H7 (cell line): ENCODE results near the gene KLHL17. TPM values are rescaled to one million over a fixed set of nuclear protein-coding genes. Genes with fewer than 3 reads are reported as not detected.

Experiments
- DNase-seq: peaks from one replicate; pipeline ENCODE4 v3.0.0; 2012
- H3K27me3 ChIP-seq: 2 replicates; pipeline ENCODE4 v1.6.0; 2011; ENCODE audit warnings: mild to moderate bottlenecking, low read length; ENCODE audit not compliant: control insufficient read depth, insufficient read depth
- H3K36me3 ChIP-seq: replicated peaks from 2 replicates; pipeline ENCODE4 v1.5.1; 2011; ENCODE audit warnings: low read length; ENCODE audit not compliant: control insufficient read depth, insufficient read depth
- H3K4me3 ChIP-seq: 2 replicates; pipeline ENCODE4 v1.5.1; 2011; ENCODE audit warnings: low read depth, mild to moderate bottlenecking, control low read depth, low read length, moderate library complexity; ENCODE audit not compliant: insufficient read depth
- total RNA-seq: library from RNA; depleted of rRNA; stranded (reverse); fragments of >200 nt; shearing (Covaris generic); gene quantifications from 2 replicates; pipeline ENCODE4 v1.2.3, GENCODE V29; 2014

KLHL17 gene
- total RNA-seq, 1 experiment from 2014 or later: 50.8 TPM

DNA sequence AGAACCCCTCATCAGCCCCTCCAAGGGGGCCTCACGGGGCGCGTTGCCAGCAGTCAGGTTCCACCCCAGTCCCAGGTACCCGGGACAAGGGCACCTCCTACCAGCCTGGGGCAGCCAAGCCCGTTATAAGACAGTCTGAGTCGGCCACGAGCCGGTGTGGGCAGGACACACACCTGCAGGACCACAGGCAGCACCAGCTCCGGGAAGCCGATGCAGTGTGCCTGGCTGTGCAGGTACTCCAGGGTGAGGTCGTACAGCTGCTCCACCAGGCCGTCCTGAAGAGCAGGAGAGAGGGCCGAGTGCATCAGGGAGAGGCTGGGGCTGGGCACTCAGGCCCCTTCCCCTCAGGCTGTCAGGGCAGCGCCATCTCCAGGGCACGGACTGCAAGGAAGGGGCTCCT lies 12.4 kb upstream of the KLHL17 start:
- Histone ChIP-seq H3K36me3 (peaks cover 17% of the 10 kb centered on the region), H3K4me3 (no peak overlapping the region), H3K27me3 (peaks cover 3% of the 10 kb centered on the region)
- no peak for DNase-seq

DNA sequence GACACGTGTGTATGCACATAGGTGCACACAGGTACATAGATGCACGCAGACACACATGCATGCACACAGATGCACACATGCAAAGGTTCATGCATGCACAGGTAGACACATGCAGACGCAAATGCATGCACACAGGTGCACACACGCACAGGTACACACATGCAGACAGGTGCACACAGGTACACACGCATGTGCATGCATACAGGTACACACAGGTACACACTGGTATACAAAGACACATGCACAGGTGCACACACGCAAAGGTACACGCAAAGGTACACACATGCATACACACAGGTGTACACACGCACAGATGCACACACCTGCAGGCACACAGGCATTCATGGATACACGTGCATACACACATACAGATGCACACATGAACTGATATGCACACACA lies 10.1 kb upstream of the KLHL17 start:
- Histone ChIP-seq H3K36me3 (peaks cover 27% of the 10 kb centered on the region), H3K4me3 (no peak overlapping the region), H3K27me3 (no peaks in the 10 kb centered on the region)
- no peak for DNase-seq

DNA sequence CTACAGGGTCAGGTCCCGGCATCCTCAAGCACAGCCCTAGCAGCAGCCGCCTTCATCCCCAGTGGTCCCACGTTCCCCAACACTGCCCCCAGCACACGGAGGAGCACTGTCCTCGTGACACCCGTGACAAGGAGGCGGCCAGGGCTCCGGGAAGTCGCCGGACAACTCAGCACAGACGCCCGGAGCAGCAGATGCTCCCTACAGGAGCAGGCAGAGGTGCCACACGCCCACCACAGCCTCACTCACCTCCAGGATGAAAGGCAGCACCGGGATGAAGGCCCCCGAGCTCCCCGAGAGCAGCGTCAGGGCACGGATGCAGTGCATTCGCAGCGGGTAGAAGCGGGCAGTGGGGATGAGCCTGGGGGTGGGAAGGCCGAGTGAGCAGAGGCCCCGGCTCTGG lies 9.5 kb upstream of the KLHL17 start:
- H3K4me3 ChIP-seq: no peak overlapping the region
- no peaks in the 10 kb centered on the region for H3K27me3 ChIP-seq
- H3K36me3 ChIP-seq: peaks cover 32% of the 10 kb centered on the region
- no peak for DNase-seq

DNA sequence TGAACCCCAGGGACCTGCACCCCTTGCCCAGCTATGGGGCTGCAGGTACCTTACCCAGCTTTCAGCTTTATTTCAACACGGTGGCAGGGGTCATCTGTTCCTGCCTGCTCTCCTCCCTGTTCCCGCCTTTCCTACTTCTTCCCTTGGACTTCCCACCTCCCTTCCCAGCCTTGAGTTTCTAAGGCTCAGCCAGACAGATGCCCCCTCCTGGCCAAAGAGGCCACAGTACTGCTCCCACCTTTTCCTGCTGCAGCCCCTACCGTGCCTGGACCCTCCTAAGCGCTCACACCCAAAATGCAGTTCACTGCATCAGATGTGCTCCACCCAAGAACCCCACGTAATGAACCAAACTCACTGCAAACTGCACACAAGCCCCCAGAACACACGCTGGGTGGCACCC lies 9.0 kb upstream of the KLHL17 start:
- peak; percentile 89 for DNase-seq
- peaks cover 36% of the 10 kb centered on the region for H3K36me3 ChIP-seq
- H3K4me3 ChIP-seq: no peak overlapping the region
- H3K27me3 ChIP-seq: no peaks in the 10 kb centered on the region

DNA sequence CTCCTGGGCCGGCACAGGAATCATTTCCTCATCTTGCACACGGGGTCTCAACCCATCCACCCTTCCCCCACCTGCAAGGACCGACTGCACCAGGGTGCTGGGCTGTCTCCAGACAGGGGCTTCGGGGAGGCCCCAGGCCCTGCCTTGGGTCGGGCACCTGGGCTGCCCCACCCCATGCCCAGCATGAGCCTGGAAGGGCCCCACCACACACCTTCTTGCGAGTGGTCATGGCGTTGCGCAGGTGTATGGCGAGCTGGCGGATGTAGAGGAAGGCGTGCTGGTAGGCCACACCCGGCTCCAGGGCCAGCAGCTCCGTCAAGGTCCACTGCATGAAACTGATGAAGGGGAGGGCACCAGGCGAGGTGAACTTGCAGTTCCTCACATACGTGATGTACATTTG lies 8.2 kb upstream of the KLHL17 start:
- H3K4me3 ChIP-seq: no peak overlapping the region
- DNase-seq: no peak
- H3K36me3 ChIP-seq: peaks cover 38% of the 10 kb centered on the region
- no peaks in the 10 kb centered on the region for H3K27me3 ChIP-seq

DNA sequence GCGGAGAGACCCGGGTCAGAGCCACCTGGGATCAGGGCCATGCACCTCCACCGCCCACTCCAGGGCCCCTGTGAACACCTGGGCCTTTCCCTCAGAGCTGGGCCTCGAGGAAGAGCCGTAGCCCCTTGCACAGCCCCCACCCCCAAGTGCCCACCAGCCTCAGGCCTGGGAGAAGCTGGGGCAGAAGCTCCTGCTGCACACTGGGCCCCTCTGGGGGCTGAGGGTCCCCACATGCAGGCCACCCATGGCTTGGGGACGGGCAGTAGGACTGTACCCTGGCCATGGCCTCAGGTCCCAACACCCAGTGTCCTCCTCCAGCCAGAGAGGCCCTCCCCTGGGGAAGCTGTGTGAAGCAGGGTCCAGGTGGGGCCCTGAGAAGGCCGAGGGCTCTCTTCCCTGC lies 7.8 kb upstream of the KLHL17 start:
- no peak for DNase-seq
- no peak overlapping the region for H3K4me3 ChIP-seq
- H3K36me3 ChIP-seq: peaks cover 38% of the 10 kb centered on the region
- no peaks in the 10 kb centered on the region for H3K27me3 ChIP-seq

DNA sequence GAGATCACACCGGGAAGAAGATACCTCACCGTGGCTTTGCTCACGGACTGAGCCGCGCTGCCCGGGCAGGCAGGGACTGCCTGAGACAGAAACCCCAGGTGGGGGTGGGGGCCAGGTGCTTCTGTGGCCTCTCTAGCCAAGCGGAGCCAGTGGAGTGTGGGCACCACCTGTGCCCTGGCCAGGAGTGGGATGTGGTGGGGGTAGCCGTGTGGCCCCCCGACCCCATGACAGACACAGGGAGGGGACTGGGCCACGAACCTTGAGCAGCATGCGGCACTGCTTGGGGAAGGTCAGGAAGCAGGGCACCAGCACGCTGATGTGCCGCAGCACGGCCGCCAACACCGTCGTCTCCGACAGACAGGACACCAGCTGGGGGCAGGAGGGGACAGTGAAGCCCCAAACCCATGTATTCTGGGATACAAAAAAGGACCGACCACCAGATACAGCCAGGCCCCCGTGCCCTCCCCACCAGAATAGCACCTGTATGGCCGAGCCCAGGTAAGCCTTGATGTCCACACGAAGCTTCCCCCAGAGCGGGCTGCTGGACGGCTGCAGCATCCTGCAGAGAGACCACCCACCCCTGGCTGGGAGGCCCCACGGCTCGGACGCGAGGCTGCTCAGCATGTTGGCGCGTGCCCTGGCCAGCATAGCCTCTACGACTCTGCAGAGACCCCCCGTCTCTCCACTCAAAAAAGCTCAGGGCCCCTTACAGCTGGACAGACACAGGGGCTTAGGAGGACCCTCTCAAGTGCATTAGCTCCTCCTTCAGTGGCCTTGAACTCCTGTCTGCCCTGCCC lies 6.7 kb upstream of the KLHL17 start:
- H3K36me3 ChIP-seq: peaks cover 37% of the 10 kb centered on the region
- no peak for DNase-seq
- no peak overlapping the region for H3K4me3 ChIP-seq
- H3K27me3 ChIP-seq: no peaks in the 10 kb centered on the region

DNA sequence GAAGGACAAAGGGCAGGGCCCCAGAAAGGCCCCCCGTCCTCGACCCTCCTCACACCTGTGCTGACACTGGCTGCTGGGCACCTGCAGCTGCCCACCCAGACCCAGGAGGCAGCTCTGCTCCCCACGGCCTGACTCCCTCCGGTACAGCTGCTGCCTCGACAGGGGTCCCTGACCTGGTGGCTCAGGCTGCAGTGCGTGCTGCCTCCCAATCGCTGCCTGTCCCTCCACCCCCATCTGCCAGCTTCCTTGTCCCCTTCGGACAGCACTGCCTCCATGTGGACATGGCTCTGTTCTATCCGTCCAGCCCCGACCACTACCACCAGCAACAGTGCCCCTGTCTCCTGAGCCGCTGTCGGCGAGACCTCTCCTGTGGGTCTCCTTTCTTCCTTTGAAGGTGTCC lies 5.5 kb upstream of the KLHL17 start:
- H3K36me3 ChIP-seq: peaks cover 34% of the 10 kb centered on the region

DNA sequence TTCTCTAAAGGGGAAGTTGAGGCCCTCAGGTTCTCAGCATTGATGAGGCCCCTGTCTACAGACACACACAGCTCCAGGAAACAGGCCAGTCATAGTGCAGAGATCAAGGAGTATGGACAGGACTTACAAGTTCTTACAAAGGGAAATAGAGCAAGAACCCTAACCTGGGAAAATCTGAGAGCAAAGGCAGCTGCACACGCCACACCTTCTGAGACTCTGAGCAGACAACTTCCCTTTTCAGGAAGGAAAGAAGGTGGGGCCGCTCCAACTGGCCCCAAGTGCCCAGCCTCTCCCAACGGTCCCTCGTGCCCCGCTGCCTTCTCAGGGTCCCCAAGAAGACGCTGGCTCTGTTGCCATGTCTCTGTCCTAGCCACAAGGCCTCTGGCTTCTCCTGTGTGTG lies 4.9 kb upstream of the KLHL17 start:
- peaks cover 11% of the 10 kb centered on the region for H3K27me3 ChIP-seq
- DNase-seq: no peak
- H3K4me3 ChIP-seq: no peak overlapping the region
- peaks cover 28% of the 10 kb centered on the region for H3K36me3 ChIP-seq

More for the DNA sequence above, 5.5 kb upstream of the KLHL17 start:
- DNase-seq: no peak
- Histone ChIP-seq H3K4me3 (no peak overlapping the region), H3K27me3 (peaks cover 7% of the 10 kb centered on the region)

DNA sequence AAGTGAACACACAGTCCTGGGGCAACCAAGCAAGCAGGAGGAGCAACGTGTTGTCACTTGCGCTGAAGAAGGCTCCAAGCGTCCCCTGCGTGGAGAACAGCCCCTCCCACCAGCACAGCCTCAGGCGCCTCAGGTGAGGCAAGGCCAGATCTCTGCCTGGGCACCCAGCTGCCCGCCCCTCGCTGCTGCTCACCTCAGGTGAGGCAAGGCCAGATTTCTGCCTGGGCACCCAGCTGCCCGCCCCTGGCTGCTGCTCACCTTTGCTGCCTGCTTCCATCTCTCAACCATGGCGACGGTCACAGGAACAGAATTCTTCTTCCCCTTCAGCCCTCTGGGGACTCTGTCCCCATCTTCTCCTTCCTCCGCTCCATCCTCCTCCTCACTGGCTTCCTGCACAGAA lies 3.7 kb upstream of the KLHL17 start:
- DNase-seq: no peak
- no peak overlapping the region for H3K4me3 ChIP-seq
- peaks cover 24% of the 10 kb centered on the region for H3K36me3 ChIP-seq
- H3K27me3 ChIP-seq: peaks cover 18% of the 10 kb centered on the region

DNA sequence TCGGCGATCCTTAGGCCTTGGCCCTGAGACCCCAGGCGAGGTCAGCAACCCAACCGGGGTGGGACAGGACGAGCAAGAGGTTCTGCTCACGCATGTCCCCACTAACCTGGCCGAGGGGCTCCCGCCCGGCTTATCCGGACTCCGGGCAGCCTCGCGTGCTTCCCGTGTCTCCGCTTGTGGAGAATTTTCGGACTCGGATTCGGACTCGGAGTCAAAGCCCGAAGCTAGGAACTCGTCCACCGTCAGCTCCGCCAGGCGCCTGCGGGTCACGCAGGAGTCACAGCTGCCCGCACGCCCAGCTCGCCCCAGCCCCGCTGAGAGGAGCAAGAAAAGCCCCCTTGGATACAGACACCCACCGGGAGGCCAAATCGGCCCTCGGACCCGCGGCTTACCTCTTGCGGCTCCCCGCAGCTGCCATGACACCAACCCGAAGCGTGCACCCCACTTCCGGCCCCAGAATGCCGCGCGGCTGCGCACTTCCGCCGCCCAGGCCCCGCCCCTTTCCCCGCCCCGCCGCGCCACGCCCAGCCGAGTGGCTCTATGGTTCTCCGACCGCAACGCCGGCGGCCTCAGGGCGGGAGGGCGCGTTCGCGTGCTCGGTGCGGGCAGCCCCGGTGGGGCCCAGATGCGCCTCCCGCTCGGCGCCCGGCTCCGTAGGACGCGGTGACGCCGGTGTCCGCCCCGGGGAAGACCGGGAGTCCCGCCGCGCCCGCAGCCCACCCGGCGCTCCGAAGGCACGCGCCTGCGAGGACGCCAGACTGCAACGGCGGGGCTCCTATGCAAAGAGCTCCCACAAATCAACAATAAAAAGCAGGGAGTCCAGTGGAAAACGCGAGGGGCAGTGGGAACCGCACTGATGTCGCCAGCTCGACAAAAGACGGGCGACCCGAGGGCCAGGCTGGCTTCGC lies 1.3 kb upstream of the KLHL17 start, which contains the start of gene NOC2L:
TSS of gene NOC2L (minus strand) at position 434 of the 908 bp plus-strand sequence. CDS start at position 418, 16 bp downstream.
- H3K27me3 ChIP-seq: peaks cover 18% of the 10 kb centered on the region
- peaks cover 19% of the 10 kb centered on the region for H3K36me3 ChIP-seq
- H3K4me3 ChIP-seq: peak within 1 kb of the TSS; percentile 99
- peak; percentile 98 for DNase-seq

DNA sequence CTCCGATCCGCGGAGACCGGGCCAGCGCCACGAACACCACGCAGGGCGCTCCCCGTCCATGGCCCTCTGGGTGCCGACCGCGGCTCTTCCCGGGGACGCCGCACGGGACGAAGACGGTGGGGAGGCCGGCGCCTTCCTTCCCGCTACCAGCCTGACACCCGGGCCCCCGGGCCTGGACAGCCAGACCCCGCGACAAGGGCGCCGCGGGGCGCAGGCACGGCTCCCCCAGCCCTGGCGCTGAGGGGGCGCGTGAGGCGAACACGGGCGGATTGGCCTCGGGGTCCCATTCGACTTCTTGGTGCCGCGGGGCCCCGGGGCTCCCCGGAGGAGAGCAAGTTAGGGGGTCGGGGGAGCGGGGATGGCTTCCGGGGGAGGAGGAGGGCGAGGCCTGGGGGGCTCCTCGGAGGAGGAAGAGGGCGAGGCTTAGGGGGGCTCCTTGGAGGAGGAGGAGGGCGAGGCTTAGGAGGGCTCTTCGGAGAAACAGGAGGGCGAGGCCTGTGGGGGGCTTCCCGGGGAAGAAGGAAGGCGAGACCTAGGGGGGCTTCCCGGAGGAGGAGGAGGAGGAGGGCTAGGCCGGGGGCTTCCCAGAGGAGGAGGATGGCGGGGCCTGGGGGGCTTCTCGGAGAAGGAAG lies 537 bp upstream of the KLHL17 start:
- Histone ChIP-seq H3K4me3 (peak overlapping the region; percentile 76), H3K27me3 (peaks cover 18% of the 10 kb centered on the region), H3K36me3 (peaks cover 16% of the 10 kb centered on the region)
- peak; percentile 83 for DNase-seq

DNA sequence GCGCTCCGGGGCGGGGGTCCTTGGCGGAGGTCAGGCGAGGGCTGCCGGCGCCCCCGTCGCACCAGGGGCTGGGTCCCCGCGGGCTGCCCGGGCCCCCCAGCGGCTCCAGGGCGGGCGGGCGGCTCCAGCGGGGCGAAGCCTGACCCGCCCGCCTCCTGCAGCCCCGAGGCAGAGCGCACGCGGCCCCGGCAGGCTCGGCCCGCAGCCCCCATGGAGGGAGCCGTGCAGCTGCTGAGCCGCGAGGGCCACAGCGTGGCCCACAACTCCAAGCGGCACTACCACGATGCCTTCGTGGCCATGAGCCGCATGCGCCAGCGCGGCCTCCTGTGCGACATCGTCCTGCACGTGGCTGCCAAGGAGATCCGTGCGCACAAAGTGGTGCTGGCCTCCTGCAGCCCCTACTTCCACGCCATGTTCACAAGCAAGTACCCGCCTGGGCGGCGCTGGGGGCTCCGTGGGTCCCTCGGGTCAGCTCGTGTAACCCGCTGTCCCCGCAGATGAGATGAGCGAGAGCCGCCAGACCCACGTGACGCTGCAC lies 817 bp downstream of the KLHL17 start:
- Histone ChIP-seq H3K4me3 (peak overlapping the region; percentile 76), H3K27me3 (peaks cover 20% of the 10 kb centered on the region), H3K36me3 (peaks cover 4% of the 10 kb centered on the region)
- DNase-seq: peak; percentile 93
